Neural progenitor cell (in vitro differentiated cells): Measurements from ENCODE around the gene USP35. TPM values are rescaled to one million over a fixed set of nuclear protein-coding genes. Genes with fewer than 3 reads are reported as not detected.

Source experiments
- DNase-seq: peaks from one replicate; pipeline ENCODE4 v3.0.0-alpha.2; 2016; ENCODE audit warnings: low spot score
- H2AFZ ChIP-seq: fragments of 200-600 bp; sonication (generic); replicated peaks from 2 replicates; pipeline ENCODE4 v1.6.1; 2016; ENCODE audit warnings: antibody characterized with exemption
- H3F3A ChIP-seq: fragments of 200-600 bp; sonication (generic); 2 replicates; pipeline ENCODE4 v1.6.1; 2016; ENCODE audit warnings: antibody characterized with exemption, low read depth
- H3K27ac ChIP-seq: fragments of 200-600 bp; sonication (generic); 2 replicates; pipeline ENCODE4 v1.5.1; 2016; ENCODE audit warnings: mild to moderate bottlenecking
- H3K27me3 ChIP-seq: fragments of 200-600 bp; sonication (generic); 2 replicates; pipeline ENCODE4 v1.6.1; 2016; ENCODE audit warnings: mild to moderate bottlenecking, moderate library complexity
- H3K36me3 ChIP-seq: fragments of 200-600 bp; sonication (generic); 2 replicates; pipeline ENCODE4 v1.5.1; 2016
- H3K4me1 ChIP-seq: fragments of 200-600 bp; sonication (generic); 2 replicates; pipeline ENCODE4 v1.6.1; 2016; ENCODE audit warnings: mixed run types
- H3K4me2 ChIP-seq: fragments of 200-600 bp; sonication (generic); 2 replicates; pipeline ENCODE4 v1.6.1; 2016
- H3K4me3 ChIP-seq: fragments of 200-600 bp; sonication (generic); 2 replicates; pipeline ENCODE4 v1.5.1; 2016
- H3K79me2 ChIP-seq: fragments of 200-600 bp; sonication (generic); 2 replicates; pipeline ENCODE4 v1.6.1; 2016; ENCODE audit warnings: low read depth
- H3K9ac ChIP-seq: fragments of 200-600 bp; sonication (generic); 2 replicates; pipeline ENCODE4 v1.6.1; 2016
- H3K9me3 ChIP-seq: fragments of 200-600 bp; sonication (generic); 2 replicates; pipeline ENCODE4 v1.5.1; 2016; ENCODE audit warnings: low read depth
- H4K20me1 ChIP-seq: fragments of 200-600 bp; sonication (generic); 2 replicates; pipeline ENCODE4 v1.6.1; 2016; ENCODE audit warnings: low read depth
- H3K27ac Mint-ChIP-seq: 3 replicates; pipeline ENCODE4 v1.8.0; 2021; ENCODE audit warnings: mixed read lengths
- H3K27me3 Mint-ChIP-seq: 2 replicates; pipeline ENCODE4 v1.8.0; 2022; ENCODE audit warnings: low read depth, mild to moderate bottlenecking, inconsistent platforms, moderate library complexity, mixed read lengths; ENCODE audit not compliant: insufficient read depth
- H3K36me3 Mint-ChIP-seq: 3 replicates; pipeline ENCODE4 v1.8.0; 2021; ENCODE audit warnings: mixed read lengths
- H3K4me1 Mint-ChIP-seq: 3 replicates; pipeline ENCODE4 v1.8.0; 2021; ENCODE audit warnings: mixed read lengths
- H3K4me3 Mint-ChIP-seq: 3 replicates; pipeline ENCODE4 v1.8.0; 2021; ENCODE audit warnings: mild to moderate bottlenecking, moderate library complexity, mixed read lengths
- H3K9me3 Mint-ChIP-seq: 3 replicates; pipeline ENCODE4 v1.8.0; 2020; ENCODE audit warnings: mixed read lengths
- CTCF ChIP-seq: fragments of 200-600 bp; sonication (generic); IDR thresholded peaks from 2 replicates; pipeline ENCODE4 v1.5.1; 2017; ENCODE audit warnings: antibody characterized with exemption, mild to moderate bottlenecking
- EZH2 ChIP-seq: fragments of 200-600 bp; sonication (generic); IDR thresholded peaks from 2 replicates; pipeline ENCODE4 v1.6.1; 2017; ENCODE audit warnings: antibody characterized with exemption, mild to moderate bottlenecking, moderate library complexity
- EZH2phosphoT487 ChIP-seq: fragments of 200-600 bp; sonication (generic); IDR thresholded peaks from 2 replicates; pipeline ENCODE4 v1.6.1; 2017; ENCODE audit warnings: antibody characterized with exemption
- total RNA-seq: library from RNA; depleted of rRNA; stranded (reverse); fragments of >200 nt; gene quantifications from 2 replicates; pipeline ENCODE4 v1.2.3, GENCODE V29; 2015; ENCODE audit warnings: low replicate concordance

The USP35 gene
- total RNA-seq, 1 donor from 2014 or later = 4.2 TPM

- H3K9ac ChIP-seq = no peak overlapping the region
- no peaks in the 10 kb centered on the region for H3K9me3 Mint-ChIP-seq
- no peaks in the 10 kb centered on the region for H3K79me2 ChIP-seq
- H3K9me3 ChIP-seq = no peaks in the 10 kb centered on the region
- peak overlapping the region; percentile 41 for H2AFZ ChIP-seq
- H3K27me3 ChIP-seq = peaks cover 11% of the 10 kb centered on the region
- peaks cover 12% of the 10 kb centered on the region for H3K4me1 ChIP-seq
- peaks cover 6% of the 10 kb centered on the region for H3K27me3 Mint-ChIP-seq
- no peak for TF ChIP-seq CTCF
- peak overlapping the region; percentile 94 for H3K4me3 Mint-ChIP-seq
- H4K20me1 ChIP-seq = no peaks in the 10 kb centered on the region
- H3K36me3 Mint-ChIP-seq = peaks cover 1% of the 10 kb centered on the region
- H3K27ac Mint-ChIP-seq = no peak overlapping the region
- H3K4me3 ChIP-seq = peak overlapping the region; percentile 82
- no peaks in the 10 kb centered on the region for H3F3A ChIP-seq
- peak overlapping the region; percentile 81 for H3K4me2 ChIP-seq
- H3K27ac ChIP-seq = no peak overlapping the region
- DNase-seq = no peak
- H3K36me3 ChIP-seq = no peaks in the 10 kb centered on the region
- peaks cover 41% of the 10 kb centered on the region for H3K4me1 Mint-ChIP-seq
Measured at GRCh38 chr11:78187366-78188285, 1.1 kb upstream of the USP35 start.

GRCh38 chr11:78189174-78189724, 530 bp downstream of the USP35 start:
- DNase-seq = no peak
- Histone ChIP-seq H3K4me3 (peak overlapping the region; percentile 82), H3K9ac (peak overlapping the region; percentile 27), H4K20me1 (no peaks in the 10 kb centered on the region), H3F3A (no peaks in the 10 kb centered on the region), H3K36me3 (no peaks in the 10 kb centered on the region), H3K27me3 (peaks cover 11% of the 10 kb centered on the region), H3K79me2 (no peaks in the 10 kb centered on the region), H2AFZ (peak overlapping the region; percentile 79), H3K4me2 (peak overlapping the region; percentile 88), H3K4me1 (peaks cover 12% of the 10 kb centered on the region), H3K27ac (no peak overlapping the region), H3K9me3 (no peaks in the 10 kb centered on the region)
- Mint-ChIP-seq H3K4me1 (peaks cover 44% of the 10 kb centered on the region), H3K27me3 (peaks cover 6% of the 10 kb centered on the region), H3K4me3 (peak overlapping the region; percentile 94), H3K36me3 (no peaks in the 10 kb centered on the region), H3K27ac (peak overlapping the region; percentile 19), H3K9me3 (no peaks in the 10 kb centered on the region)
- TF ChIP-seq CTCF = no peak
- no peak for TF ChIP-seq EZH2phosphoT487
- no peak for TF ChIP-seq EZH2

GRCh38 chr11:78189851-78190250, 1.1 kb downstream of the USP35 start:
- Histone ChIP-seq H2AFZ (no peak overlapping the region), H3K9me3 (no peaks in the 10 kb centered on the region), H3K9ac (no peak overlapping the region), H3K79me2 (no peaks in the 10 kb centered on the region), H3K4me3 (peak overlapping the region; percentile 82), H3K27ac (no peak overlapping the region), H3K4me1 (peaks cover 12% of the 10 kb centered on the region), H3K36me3 (no peaks in the 10 kb centered on the region), H3F3A (no peaks in the 10 kb centered on the region), H3K27me3 (peaks cover 11% of the 10 kb centered on the region), H4K20me1 (no peaks in the 10 kb centered on the region), H3K4me2 (peak overlapping the region; percentile 88)
- peak overlapping the region; percentile 94 for H3K4me3 Mint-ChIP-seq
- no peaks in the 10 kb centered on the region for H3K36me3 Mint-ChIP-seq
- H3K27me3 Mint-ChIP-seq = peaks cover 6% of the 10 kb centered on the region
- no peak for TF ChIP-seq EZH2
- TF ChIP-seq EZH2phosphoT487 = no peak
- no peak for TF ChIP-seq CTCF
- H3K9me3 Mint-ChIP-seq = no peaks in the 10 kb centered on the region
- DNase-seq = no peak
- H3K4me1 Mint-ChIP-seq = peaks cover 50% of the 10 kb centered on the region
- H3K27ac Mint-ChIP-seq = peak overlapping the region; percentile 19
